HG02623 (cell line): ENCODE data around the gene CRYBG3.

Experiments
- ATAC-seq: cut with Tn5 transposase; IDR thresholded peaks from one replicate; pipeline ENCODE4 v1.9.1; 2021; ENCODE audit warnings: moderate library complexity; ENCODE audit not compliant: unreplicated experiment

Gene CRYBG3

DNA sequence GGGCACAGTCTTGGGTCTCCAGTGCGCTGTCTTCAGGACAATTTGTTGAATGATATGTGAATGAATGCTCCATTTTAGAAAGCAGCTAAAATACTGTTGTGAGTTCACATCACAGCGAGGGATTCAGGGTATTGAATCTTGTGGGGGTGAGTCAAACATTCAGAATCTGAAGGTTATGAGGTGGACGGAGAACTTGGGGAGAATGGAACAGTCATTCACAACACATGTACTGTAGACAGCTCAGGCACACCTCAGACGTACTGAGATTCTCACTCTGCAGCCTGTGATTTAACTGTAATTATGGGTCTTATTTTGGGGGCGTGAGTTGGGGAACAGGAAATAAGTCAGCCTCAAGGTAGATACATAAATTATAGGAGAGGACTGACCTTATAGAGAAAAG is 13.9 kb downstream of the CRYBG3 start:
- ATAC-seq, result no peak

DNA sequence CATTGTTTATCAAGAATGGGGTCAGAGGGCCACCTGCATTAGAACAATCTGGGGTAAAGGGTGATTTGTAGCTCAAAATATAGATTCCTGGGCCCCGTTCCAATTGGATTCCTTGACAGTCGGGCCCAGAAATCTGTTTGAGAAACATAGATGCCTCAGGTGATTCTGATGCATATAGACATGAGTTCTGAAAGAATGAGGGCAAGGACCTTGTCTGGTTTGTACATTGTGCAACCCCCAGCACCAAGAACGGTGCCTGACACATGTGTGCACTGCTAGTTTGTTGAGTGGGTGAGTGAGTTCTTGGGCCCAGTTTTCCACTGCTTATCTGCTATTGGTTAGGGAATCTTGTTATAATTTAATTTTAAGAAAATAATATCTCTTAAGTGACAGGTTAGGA is 16.6 kb downstream of the CRYBG3 start:
- no peak for ATAC-seq

DNA sequence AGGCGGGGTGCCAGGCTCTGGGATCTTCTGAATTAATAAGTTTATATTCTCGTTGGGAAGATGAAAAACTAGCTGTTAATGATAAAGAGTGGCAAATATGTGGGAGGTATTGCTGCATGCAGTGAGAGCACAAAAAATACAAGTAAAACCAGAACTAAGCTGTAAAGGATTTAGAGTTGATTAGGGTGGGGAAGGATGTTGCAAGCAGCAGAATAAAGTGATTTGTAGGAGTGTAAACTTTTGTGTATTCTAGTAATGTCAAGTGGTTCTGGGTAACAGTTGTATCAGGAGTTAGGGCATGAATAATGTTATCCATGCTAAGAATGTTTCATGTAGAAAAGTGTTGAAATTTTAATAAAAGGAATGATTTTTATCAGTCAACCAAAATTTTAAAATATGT is 18.1 kb downstream of the CRYBG3 start:
- ATAC-seq, result no peak

DNA sequence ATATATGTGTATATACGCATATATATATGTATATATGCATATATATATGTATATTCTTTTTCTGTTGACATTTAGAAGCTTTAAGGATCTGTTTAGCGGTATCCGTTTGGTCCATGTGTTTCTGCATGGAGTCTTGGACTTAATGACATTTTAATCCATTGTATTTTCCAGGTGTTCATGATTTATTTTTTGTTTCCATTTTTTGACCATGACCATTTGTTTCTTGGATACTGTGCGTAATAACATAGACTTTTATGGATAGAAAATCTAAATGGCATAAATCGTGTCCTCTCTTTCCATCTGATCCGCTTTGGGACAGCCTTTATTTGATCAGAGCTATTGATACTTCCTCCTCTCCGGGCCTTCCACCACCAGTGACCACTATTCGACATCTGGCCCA is 19.5 kb downstream of the CRYBG3 start:
- ATAC-seq, result no peak

- ATAC-seq, result no peak
These were observed 20.1 kb downstream of the CRYBG3 start for GRCh38 chr3:97841956-97842355.

- ATAC-seq, result no peak
These were observed 27.0 kb downstream of the CRYBG3 start for GRCh38 chr3:97848779-97849178.

GRCh38 chr3:97857401-97857800 is 35.6 kb downstream of the CRYBG3 start:
- ATAC-seq, result no peak

DNA sequence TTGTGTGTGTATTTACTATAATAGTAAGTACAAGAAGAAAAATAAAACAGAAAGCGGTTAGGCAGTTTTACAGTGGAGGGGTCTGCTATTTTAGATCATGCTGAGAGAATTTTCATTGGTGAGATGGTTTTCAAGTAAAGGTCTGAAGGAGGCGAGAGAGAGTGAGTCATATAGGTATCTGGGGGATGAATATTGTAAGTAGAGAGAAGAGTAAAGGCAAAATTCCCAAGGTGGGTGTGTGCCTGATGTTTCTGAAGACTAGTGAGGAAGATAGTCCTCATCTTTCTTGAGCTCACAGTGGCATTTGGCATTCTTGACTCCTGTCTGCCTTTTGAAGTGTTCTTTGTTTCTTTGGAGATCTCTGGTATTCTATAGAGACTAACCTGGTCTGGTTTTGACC is 38.6 kb downstream of the CRYBG3 start:
- no peak for ATAC-seq

DNA sequence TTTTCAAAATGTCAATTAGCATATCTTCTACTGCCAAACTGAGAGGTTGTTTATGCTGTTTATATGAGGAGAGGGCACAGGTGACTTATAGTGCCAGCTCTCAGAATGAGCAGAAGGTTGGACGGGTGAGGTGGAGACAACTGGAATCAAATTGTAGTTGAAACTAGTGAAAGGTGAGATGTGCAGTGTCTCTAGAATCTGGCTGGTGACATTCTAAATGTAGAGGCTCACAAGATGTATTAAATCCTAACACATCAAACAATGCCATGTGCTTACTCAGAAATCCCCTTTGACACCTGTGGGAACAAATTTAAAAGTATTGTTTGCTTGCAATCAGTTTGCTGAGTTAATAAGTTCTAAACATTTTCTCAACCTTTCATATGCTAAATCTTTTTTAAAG is 40.8 kb downstream of the CRYBG3 start:
- no peak for ATAC-seq

GRCh38 chr3:97863031-97863430 is 41.2 kb downstream of the CRYBG3 start:
- ATAC-seq, result no peak

DNA sequence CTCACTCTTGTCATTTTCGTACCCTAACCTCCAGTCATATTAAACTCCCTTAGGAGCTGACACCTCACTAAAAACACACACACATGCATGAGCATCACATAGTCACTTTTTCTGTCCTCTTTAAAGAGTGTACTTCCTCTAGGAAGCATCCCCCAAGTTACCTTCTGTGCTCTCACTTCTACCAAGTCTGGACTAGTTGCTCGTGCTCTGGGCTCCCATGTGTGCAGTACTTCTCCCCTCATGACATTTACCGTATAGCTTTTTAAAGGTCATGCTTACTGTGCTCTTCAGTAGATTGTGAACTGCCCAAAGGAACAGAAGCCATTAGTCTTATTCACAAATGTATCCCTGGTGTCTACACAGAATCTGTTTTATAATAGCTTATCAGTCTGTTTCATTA is 42.0 kb downstream of the CRYBG3 start:
- no peak for ATAC-seq

DNA sequence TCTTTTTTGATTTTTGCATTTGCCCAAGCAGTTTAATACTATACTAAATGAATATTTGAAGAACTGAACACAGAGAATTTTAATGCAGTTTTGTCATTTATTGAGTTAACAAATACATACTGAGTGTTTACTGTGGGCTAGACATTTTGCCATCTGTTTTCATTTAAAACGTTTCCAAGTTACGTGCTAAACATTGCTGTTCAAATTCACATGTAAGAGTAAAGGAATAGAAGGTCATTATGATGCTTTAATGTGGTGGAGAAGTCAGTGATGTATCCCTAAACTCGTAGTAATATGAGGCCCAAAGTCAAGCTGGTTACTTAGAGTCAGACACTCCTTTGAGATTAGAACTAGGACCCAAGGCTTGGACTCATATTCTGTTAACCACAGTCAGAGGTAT is 49.4 kb downstream of the CRYBG3 start:
- ATAC-seq, result no peak

DNA sequence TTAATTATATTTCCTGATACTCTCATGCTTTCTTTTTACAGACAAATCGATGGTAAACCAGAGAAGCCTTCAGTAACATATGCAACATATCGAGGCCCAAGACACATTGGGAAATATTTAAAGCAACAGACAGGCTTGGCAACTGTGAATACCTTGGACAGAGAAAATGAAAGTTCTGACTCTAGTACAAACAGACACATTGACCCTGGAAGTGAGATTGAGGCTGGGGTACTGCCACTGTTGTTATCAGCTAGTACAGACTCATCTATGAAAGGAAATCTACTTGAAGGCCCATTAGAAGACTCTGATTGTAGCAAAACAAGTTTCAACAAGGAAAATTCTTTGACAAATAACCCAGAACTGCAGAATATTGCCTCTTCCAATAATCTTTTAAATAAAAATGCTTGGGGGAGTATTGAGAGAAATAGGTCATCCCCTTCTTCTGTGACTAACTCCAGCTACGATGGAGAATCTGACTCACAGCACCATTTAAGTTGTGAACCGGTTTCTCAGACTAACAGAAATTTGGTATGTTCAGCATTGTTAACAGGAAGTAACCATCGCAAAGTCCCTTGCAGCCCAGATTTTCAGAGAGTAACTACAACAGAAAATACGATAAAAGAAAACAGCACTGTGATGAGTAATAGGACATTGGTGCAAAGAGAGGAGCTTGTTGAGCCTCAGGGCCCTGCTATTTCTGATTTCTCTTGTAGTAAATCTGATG is 50.2 kb downstream of the CRYBG3 start:
- ATAC-seq, result no peak

DNA sequence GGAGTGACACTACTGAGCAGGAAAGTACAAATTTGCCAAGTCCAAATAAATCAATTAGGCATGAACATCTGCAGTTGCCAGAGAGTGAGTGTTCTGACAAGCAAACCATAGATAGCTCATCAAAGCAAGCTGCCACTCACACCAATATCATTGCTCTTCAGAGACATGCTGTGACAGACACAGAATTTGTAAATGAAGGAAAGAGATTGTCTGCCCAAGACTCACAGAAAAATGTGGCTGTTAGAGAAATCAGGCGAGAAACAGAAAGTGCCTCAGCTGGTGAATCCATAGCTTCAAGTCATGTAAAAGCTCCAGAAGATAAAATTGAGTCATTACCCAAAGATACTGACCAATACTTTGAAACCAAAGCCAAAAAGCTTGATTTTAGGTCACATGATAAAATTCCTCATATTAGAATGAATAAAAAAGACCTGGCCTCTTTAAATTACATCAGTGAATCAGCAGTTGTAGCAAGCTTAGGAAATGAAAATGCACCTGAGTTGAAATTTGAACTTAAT is 50.8 kb downstream of the CRYBG3 start:
- ATAC-seq, result no peak

GRCh38 chr3:97880267-97880666 is 58.5 kb downstream of the CRYBG3 start:
- no peak for ATAC-seq

DNA sequence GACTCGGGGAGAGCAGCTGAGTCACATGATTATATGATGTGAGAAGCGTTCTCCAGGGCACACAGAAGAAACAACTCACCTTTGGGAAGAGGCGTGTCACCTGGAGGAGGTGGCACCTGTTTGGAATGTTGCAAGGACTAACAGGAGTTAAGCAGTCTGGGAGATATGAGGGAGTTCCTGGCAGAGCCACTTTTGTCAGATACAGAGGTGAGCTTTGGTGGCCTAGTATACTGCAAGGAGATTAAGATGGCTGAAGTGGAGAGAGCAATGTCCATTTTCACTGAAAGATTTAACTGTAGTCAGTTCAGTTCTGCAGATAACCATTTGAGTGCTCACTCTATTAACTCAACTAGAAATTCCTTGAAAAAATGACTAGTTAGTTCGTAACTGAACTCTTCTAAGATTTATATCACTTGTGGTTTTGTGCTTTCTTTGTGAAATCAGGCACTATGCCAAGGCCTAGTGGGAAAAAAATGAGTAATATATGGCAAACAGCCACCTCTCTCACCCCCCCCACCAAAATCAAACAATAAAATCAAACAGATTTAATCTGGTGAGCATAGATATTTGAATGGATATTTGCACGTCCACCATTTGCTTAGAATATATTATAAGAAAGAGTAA is 61.3 kb downstream of the CRYBG3 start:
- no peak for ATAC-seq

DNA sequence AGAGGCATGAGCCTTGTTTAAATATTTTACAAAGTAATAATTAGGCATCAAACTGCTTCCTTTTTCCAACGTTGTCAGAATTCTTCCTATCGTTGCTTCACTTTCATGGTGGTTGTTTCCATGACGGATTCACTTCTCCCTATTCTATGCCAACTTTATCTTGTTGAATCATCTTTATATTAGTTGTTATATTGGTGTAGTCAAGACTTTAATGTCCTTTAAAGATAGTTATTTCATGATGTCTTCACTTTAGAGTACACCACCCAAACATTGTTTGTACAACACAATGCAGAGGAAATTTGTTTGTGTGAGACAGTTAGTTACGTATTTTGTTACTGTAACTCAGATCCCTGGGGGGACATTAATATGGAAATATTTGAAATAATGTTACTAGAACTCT is 61.9 kb downstream of the CRYBG3 start:
- ATAC-seq, result no peak

DNA sequence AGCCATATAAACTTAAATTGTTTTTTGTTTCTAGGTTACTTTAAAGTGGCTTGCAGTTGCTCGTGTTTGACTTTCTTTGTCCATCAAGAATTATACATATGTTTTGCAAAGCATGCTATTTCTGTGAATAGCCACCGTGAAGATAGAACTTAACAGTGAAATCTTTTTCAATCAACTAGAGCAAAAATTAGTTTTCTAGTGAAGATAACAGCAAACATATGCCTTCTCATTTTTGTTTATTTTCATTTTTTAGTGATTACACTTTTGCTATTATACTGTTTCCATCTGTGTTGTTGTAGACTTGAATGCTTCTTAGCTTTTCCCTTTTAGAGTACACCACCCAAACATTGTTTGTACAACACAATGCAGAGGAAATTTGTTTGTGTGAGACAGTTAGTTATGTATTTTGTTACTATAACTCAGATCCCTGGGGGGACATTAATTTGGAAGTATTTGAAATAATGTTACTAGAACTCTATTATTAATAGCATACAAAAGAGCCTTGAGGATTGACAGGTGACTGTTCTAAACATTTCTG is 62.8 kb downstream of the CRYBG3 start:
- no peak for ATAC-seq

GRCh38 chr3:97885931-97886824 is 64.4 kb downstream of the CRYBG3 start:
- no peak for ATAC-seq

DNA sequence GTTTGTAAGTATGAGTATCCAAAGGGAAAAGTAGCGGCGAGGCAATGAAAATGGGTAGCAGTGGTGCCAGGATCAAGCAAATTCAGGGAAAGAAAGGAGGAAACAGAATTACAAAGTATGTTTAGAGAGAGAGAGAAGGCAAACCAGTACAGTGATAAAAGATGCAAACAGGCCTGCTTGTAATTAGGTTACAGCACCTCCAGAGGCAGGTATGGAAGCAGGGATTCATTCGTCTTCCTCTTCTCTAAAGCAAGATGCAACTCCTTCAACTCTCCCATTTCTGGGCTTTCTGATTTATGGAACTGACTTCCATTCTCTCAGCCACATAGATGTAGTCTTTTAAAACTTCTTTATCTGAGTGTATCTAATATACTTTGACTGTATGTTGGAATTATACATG is 68.0 kb downstream of the CRYBG3 start:
- ATAC-seq, result no peak

DNA sequence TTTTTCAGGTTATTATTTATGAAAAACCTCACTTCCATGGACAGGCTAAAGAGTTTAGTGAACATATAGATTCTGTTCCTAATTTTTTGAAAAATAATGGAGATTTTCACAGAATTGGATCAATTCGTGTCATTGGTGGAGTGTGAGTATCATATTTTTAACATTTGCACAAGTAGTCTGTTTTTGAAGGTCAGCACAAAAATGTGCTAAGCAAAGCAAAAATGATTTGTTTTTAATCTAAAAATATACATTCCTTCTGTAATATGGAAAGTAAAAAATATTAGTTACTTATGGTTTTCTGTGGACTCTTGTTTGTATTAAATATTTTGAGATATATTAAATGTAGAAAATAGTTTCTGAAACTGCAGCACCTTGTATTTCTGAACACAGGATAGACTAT is 71.0 kb downstream of the CRYBG3 start:
- ATAC-seq, result no peak
